GM18502 (cell line): Measurements from ENCODE around the gene IP6K3.
A peak's percentile ranks its signal among the peaks of the same experiment; 100 is the strongest.

ENCODE experiments used
- ATAC-seq: cut with Tn5 transposase; IDR thresholded peaks from one replicate; pipeline ENCODE4 v1.9.1; 2021; ENCODE audit warnings: mild to moderate bottlenecking; ENCODE audit not compliant: unreplicated experiment, poor library complexity

Gene IP6K3

DNA sequence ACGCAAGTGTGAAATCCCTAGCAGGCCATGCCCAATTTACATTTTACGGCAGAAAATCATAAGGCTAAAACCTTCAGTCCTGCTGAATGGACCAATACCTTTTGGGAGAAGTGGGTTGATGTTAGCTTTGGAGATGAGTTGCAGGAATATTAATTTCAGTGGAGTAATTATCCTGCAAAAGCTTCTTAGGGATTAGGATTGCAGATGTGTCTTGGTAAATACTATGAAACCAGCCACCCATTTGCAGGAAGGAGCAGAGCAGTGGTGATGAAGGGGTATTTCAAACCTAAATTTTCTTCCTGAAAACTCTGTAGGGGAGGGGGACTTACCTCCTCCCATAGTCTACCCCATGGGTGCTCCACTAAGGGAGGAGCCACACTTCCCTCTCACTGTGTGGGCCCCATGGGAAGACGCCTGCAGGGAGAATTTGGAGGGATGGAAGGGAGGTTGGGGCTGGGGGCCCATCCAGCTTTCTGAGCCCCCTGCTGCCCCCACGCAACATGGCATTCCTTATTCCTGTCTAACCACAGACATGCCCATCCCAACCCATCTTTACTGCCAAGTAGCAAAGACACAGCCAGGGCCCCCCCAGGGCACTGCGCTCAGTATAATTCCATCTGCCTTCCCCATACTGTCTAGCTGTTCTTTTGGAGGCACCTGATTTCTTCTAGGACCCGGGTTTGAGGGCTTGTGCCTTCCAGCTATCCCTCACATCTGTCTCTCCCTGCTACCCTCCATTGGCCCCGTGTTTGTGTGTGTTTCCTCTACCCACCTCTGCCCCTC, 20.6 kb downstream of the IP6K3 start:
- no peak for ATAC-seq

DNA sequence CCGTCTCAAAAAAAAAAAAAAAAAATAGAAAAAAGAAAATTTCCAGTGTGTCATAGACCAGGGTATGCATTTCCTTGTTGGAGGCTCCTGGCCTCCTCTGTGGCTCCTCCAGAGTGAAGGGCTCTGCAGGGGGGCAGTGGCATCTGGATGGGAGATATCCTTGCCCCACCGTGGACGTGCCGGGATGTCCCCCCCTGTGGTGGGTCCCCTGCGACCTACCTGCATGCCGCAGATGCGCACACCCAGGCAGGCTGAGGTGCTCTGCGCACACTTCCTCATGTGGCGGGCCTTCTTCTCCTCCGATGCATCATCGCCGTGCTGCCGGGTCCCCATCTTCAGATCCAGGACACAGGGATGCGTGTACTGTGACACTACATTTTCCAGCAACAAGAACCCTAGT, 21.5 kb downstream of the IP6K3 start:
- no peak for ATAC-seq

DNA sequence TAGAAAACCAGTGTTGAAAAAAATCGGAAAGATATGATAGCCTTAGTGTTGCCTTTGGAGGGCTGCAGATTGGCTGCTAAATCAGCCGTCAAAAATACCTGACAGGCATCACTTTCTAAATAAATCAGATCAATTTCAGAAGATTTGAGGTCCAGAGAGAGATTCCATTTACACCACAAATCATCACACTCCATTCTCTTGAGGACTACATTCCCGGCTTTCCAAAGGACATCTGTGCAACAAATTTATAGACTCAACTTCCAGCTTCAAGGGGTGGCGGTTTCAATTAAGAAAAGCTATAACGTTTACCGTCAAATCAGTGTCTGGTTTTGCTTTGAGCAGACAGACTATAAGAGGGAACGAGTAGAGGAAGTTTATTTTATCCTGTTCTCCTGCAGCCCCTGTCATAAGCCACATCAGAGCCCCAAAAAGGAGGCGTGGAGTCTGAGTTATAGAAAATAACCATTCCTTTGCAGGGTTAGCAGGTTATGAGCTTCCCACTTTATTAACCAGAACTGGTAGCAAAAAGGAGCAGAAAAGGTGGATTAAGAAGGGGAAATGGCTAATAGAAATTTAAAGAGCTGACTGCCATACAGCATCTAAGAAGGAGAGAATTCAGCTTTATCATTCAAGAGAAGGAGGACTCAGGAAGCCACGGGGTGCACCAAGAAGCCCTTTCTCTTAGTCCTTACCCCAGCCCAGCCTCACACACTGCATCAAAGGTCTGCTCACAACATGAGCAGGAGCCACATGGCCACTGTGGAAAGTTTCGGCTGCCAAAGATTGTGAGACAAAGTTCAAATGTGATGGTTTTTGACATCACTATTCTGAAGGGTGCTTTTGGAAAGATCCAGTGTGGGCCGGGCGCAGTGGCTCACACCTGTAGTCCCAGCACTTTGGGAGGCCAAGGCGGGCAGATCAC, 22.3 kb downstream of the IP6K3 start:
- ATAC-seq: no peak

DNA sequence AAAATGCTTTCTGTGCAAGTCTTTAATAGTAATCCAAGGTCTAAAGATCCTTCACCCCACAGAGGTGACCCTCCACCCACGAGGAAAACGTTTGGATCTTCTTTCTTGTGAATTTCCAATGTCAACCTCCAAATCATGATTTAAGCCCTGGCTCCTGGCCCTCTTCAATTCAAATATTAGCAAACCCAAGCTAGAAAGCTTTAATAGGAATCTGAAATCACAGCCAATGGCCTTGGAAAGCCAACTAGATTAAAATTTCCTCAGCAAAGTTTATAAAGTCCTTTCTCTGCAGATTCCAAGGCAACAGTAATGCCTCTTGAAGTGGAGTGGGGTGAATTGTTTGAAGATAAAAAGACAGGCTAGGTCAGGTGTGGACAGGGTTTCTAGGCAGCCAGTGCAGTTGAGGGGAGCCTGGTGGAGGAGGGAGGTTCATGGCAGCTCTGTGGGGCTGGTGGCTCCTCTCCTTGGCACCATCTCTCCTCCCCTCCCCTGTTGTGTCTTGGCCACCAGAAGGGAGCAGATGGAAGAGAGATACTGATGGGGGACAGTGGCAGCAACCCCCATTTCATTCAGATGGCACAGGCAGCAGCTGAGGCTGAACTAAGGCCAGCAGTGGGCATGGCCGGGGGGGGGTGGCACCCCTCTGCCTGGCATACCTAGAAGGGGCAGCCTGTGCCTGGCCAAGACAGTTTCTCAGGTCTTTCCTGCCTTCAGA, 23.2 kb downstream of the IP6K3 start:
- ATAC-seq: no peak

DNA sequence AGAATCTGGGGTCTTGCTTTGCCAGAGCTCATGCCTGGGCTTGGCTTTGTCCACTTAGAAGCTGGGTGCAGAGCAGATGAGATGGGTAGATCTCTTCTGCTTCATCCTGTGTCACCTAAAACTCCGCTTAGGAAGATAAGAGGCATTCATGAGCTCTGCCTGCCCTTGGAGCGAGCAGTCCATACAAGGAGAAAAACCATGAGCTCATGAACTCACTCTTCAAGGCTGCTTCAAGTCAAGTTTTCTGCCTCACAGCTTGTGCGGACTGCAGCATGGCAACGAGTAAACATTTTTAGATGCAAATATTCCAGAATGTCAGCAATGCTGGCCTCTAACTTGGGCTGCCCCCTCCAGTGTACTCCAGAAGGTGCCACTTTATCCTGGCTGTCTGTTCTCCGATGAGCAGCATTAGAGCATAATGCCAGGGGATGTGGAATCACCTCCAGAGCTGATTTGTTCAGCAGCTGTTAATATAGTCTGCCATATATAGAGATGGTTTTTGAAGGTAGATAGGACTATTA, 24.5 kb downstream of the IP6K3 start:
- no peak for ATAC-seq

DNA sequence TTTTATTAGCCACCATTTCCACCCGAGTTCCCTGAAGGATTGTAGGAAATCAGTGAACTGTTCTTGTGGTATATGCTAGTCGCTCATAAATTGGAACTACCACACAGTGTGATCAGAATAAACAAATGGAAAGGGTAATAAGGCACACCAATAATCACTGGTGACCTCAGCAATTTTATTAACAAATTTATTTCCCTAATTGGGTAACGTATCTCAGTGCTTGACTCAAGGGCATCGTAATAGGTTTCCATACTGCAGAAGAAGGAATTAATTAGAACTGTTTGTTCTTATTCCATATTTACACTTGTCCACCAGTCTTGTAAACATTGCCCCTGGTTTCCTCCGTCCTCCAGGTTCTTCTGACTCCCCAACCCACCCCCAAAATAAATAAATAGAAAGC, 25.2 kb downstream of the IP6K3 start:
- ATAC-seq: no peak

DNA sequence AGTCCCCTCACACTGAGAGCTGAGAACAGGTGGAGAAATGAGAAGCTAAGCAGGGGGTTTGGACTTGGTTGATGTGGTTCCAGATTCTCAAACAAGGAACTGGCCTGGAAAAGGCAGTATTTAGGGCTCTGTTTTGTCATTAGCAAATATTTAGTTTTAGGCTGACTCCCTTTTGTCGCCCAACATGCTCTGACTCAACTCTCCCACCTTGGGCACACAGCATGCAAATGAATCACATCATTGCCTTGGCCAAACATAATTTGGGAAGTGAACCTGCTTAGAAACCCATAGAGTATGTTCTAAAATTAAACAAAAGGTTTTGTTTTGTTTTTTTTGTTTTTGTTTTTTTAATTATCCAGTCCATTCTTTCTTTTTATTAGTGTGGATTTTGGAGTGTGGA, 25.7 kb downstream of the IP6K3 start:
- no peak for ATAC-seq

DNA sequence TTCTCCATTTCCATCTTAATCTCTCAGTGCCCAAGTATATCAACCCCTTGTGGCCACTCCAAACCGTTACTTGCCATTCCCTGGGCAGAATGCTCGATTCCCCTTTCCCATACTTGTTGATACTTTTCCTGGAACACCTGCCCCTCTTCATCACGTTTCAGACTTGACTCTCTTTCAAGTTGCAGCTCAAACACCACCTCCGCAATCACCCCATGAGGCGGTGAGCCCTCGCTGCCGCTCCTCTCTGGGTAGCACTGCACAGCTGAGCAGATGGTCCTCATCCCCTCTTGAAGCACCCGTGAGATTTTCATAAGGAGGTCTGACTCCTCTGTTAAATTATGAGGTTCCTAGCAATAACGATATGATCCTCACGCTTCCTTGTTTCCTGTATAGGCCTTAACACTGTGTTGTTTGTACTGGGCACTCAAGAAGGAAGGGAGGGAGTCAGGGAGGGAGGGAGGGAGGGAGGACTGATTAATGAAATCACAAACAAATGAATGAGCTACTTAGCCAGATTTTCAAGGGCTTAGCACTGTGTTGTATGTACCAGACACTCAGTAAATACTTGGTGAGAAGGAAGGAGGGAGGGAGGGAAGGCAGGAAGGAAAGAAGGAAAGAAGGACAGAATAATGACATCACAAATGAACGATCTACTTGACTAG, 27.2 kb downstream of the IP6K3 start:
- ATAC-seq: no peak

DNA sequence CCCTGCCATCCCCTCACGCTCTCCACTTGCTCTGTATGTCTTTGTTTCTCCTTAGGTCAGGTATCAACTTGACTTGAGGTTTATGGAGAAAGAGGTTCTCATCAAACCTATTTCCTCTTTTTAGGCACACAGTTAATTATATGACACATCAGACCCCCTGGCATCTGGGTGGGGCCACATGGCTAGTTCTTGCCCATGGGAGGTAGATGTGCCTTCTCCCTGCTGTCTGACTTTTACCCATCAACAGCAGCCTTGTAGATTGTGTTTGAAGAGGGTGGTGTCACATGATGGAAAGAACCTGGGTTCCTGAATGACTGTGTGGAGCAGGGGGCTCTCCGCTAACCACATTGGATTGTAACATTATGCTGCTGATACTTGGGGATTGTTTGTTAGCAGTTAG, 28.0 kb downstream of the IP6K3 start:
- no peak for ATAC-seq

DNA sequence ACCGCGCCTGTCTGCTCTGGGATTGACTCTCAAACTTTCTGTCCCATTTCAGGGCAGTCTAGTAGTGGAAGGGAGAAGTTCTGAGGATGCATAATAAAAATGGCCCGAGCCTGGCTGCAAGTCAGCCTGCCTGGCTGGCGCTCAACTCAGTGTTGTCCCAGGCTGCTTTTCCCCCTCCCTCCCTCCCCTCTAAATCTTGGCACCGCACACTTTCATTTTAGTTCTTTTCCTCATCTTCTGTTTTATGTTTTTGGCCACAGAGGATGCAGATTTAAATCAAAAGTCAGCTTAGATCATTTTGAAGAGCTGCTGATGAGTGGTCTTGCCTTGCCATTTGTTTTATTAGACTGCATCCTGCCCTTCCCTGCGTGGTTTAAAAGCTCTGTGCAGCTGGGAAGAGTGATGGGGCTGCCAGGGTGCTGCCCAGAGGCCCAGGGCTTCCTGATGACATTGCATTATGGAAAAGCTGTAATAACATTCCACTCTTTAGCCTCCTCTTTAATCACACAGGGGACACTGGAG, 28.7 kb downstream of the IP6K3 start:
- ATAC-seq: no peak

DNA sequence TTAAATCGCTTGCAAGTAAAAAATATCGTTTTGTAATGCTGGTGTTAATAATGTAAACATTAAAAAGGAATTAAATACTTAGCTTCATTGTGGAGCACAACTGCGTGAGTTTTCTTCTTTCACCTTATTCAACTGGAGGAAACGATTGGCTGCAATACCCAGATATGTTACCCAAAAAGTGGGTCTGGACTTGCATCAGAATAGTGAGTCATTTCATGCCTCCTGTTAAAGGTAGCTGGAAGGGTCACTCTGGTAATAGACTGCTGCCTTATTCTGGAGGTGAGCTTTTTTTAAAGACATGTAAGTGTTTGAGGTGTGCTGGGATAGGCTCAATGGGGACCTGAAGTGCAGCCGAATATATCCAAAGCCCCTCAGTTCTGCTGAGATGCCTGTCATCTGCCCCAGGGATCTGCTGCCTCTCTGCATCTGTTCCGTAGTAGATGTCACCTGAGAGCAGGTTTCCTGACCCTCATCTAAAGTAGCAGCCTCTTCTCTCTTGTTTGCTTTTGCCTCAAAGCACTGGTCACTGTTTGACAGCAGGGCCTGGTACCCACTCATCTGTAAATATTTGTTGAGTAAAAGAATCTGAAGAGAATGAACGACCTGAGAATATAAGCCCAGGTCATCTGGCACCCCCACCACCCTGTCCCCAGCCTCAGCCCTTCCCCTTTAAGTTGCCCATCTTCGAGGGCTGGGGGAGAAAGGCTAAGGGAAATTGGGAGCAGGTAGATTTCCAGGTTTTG, 29.6 kb downstream of the IP6K3 start:
- no peak for ATAC-seq

DNA sequence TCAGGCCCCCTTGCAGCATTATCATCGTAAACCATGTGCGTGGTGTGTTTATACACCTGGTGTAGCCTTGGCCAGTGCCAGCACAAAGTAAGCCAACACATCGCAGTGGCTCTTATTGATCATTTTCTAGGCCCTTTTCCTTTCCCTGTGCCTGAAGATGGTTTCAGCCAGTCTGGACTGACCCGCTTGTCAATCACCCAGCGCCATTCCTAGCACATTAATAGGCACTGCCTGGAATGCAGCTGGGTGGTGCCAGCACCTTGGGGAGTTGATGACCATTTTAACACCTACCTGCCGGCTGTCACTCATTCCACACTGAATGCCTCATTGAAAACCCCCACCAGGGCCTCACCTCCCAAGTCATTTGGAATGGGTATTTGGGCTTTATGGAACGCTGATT, 30.3 kb downstream of the IP6K3 start:
- ATAC-seq: no peak

DNA sequence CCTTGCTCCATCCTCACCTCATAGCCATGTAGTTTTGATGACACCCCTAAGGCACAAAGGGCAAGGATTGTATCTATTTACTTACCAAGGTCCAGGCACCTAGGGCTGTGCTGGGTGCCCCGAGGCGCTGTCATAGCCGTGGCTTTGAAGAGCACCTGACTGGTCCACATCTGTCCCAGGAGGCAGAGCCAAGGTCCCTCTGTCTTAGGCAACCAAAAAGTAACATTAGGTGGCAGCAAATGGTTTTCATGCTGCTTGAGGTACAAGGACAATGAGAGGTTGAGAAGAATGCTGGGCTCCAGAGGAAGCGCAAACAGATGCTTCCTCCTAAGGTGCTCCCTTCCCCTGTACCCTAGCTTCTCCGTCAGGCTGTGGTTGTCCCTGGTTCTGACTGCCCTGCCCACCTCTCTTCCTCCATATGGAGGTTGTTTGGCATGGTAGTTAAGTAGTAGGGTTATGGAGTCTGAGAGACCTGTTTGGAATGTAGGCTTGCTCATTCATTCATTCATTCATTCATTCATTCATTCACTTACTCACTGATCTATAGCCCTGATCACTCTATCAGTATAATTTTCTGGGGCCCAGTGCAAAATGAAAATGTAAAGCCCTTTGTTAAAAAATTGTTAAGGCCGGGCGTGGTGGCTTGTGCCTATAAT, 32.2 kb downstream of the IP6K3 start:
- ATAC-seq: no peak

DNA sequence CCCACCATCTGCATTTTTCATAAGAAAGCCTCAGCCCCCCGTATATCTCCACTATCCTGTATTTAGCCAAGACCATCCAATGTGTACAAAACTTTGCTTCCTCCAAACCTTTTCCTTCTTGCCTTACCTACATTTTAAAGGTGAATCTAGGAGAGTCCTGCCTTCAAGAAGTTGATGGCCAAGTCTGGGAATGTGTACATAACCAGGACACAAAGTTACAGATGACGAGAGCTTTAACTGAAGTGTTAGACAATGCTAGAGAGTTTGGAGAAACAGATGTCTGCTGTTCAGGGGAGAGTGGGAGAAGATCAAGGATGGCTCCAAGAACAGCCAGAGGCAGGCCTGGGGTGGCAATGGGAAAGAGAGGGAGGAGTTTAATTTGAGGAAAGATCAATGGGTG, 32.9 kb downstream of the IP6K3 start:
- no peak for ATAC-seq

DNA sequence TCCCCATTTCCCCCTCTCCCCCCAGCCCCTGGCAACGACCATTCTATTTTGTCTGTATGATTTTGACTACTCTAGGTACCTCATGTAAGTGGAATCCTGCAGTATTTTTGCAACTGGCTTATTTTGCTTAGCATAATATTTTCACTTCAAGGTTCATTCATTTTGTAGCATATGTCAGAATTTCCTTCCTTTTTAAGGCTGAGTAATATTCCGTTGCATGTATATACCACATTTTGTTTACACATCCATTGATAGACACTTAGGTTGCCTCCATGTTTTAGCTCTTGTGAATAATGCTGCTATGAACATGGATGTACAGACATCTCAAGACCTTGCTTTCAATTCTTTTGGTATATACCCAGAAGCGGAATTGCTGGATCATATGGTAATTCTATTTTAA, 33.8 kb downstream of the IP6K3 start:
- no peak for ATAC-seq

DNA sequence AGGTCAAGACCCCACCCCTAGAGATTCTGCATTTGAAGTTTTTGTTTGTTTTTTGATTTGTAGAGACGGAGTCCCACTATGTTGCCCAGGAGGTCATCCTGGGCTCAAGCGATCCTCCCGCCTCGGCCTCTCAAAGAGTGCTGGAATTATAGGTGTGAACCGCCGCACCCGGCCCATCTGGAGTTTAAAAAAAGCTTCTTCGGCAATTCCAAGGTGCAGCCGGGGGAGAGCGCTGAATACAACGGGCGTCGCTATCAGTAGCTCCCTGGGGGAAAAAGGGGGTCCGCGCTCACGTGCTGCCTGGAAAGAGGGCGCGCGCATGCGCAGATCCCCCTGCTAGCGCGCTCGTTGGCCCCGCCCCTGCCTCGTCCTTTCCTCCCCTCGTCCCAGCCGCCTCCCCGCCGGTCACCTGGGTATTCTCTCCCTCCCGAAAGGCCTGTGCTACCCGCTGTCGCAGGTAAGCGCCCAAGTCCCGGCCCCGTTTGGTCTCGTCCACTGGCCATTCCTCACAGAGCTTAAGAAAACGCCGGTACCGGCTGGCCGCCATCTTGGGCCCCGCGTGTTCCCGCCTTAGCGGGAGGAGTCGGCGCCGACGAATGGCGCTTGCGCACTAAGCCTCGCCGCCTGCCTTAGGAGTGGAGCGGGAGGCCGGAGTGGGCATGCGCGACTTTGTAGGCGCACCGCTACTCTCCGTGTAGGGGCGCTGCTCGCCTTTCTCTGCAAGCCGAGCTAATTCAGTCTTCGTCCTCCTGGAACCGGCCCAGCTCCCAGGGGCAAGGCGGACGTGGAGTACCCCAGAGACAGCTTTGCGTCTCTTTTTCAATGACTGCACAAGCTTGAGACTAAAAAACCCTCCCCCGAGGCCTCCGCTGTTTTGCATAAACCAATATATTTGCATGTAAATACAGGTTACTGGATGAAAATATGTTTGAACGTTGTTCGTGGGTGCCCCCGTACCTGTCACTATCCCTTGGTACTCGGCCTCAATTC, 35.3 kb downstream of the IP6K3 start, which contains the start of gene UQCC2:
UQCC2 (minus strand) TSS at position 561 of the 990 bp plus-strand sequence; CDS start at position 547, 14 bp downstream.
- peak; percentile 85 for ATAC-seq

DNA sequence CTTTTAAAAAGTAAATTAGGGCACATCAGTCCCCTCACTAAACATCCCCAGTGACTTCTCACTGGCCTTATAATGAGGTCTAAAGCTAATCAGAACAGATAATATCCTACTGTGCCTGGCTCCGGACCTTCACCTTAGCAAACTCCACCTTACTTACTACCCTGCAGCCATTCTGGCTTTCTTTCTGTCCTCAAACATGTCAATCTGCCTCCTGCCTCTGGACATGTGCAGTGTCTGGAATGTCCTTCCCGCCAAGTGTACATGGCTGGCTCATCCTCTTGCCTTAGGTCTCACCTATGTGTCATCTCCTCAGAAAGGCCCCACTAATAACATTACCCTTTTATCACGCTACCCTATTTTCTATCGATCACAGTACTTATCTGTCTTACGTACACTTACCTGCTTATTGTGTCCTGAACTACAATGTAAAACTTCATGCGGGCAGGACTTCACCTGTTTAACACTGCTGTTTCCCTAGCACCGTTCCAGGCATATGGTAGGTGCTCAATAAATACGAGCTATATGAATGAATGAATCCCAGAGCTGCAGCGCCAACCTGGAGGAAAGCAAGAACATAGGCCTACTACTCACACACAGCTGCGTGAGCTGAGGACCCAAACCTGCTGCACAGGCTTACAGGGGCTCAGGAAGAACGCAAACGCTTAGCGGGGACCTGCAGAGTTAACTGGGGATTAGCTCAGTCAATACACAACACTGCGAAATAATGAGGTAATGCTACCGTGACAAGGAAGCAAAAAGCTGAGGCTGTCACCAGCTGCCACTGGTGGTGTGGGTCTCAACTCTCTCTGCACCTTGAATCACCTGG, 36.2 kb downstream of the IP6K3 start:
- ATAC-seq: peak; percentile 1
